ENCODE results near the gene MCM3. TPM values are rescaled to one million over a fixed set of nuclear protein-coding genes. Genes with fewer than 3 reads are reported as not detected.

Gene MCM3
- total RNA-seq, 1 experiment from 2014 or later: 276 TPM

DNA sequence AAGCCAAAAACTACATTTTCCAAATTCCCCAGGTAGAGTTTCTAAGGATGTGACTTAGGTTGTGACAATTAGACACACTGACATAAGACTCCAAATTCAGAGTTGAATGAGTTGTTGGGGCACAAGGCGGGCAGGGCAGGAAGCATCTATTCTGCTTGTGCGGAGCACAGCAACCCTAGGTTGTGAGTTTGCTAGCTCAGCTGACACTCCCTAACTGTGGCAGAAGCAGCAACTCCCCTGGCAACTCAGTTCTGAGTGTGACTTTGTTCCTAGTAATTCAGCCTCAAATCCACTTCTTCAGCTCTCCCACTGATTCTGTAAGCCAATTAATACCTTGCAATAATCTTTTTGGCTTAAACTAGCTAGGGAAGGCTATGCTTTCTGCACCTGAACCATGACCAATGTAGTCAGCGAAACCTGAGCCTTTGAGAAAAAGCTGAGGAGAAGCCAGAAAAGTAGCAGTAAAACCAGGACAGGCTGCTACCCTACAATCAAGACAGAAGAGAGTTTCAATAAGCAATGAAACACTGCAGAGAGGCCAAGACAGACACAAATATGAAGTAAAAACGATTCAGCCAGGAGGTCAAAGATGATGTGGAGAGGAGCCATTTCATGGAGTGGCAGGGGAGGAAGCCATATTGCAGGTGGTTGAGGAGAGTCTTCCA is 47.4 kb upstream of the MCM3 start:
- Mint-ChIP-seq H3K4me1 (peaks cover 24% of the 10 kb centered on the region), H3K9me3 (no peaks in the 10 kb centered on the region), H3K27ac (no peak overlapping the region), H3K27me3 (ENCODE audit: low read depth) (no peaks in the 10 kb centered on the region), H3K36me3 (no peaks in the 10 kb centered on the region), H3K4me3 (no peak overlapping the region)
- no peak for TF ChIP-seq CREB1 (CRISPR knock-in tag; IDR thresholded peaks at IDR 0.05)
- no peak for TF ChIP-seq SMAD3 (CRISPR knock-in tag; IDR thresholded peaks at IDR 0.05; ENCODE audit: borderline replicate concordance)
- ChIA-PET CTCF (interaction anchor here (1.1 kb wide), 1 partner anchor 68 kb away, joined by 3 read pairs; no protein-coding TSS in a partner anchor), POLR2A (no interaction called here)
- DNase-seq (ENCODE audit: low spot score) (no peak), ATAC-seq (no peak)

DNA sequence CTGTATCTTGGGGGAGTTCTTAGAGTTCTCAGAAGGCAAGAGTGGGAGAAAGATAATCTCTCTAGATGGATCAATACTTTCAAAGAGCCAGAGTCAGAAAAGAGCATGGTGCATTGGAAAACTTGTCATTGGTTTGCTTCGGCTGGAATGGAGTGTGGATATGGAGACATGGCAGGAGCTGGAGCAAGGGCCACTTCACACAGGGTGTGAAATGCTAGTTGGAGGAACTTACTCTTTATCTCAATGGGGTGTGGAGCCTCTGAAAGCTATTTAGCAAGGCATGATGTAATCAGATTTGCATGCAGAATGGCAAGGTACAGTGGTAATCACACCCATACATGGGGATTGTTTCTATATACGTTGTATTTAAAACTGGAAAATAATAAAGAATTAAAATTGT is 45.9 kb upstream of the MCM3 start:
- CTCF ChIA-PET: no interaction called here
- no peak for ATAC-seq

More for the DNA sequence above, 45.9 kb upstream of the MCM3 start:
- Mint-ChIP-seq H3K27me3 (ENCODE audit: low read depth) (no peaks in the 10 kb centered on the region; the same call in 1 of the 2 replicates), H3K27ac (no peak overlapping the region), H3K4me1 (peaks cover 38% of the 10 kb centered on the region), H3K4me3 (no peak overlapping the region), H3K9me3 (no peaks in the 10 kb centered on the region), H3K36me3 (no peaks in the 10 kb centered on the region)
- TF ChIP-seq FOXJ3 (CRISPR knock-in tag; IDR thresholded peaks at IDR 0.05; ENCODE audit: borderline replicate concordance): no peak
- TF ChIP-seq, protein P1, sequence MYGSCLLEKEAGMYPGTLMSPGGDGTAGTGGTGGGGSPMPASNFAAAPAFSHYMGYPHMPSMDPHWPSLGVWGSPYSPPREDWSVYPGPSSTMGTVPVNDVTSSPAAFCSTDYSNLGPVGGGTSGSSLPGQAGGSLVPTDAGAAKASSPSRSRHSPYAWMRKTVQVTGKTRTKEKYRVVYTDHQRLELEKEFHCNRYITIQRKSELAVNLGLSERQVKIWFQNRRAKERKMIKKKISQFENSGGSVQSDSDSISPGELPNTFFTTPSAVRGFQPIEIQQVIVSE (CRISPR knock-in tag; IDR thresholded peaks at IDR 0.05; ENCODE audit: borderline replicate concordance): no peak
- TF ChIP-seq JAZF1 (CRISPR knock-in tag; IDR thresholded peaks at IDR 0.05): no peak
- TF ChIP-seq, protein P2, sequence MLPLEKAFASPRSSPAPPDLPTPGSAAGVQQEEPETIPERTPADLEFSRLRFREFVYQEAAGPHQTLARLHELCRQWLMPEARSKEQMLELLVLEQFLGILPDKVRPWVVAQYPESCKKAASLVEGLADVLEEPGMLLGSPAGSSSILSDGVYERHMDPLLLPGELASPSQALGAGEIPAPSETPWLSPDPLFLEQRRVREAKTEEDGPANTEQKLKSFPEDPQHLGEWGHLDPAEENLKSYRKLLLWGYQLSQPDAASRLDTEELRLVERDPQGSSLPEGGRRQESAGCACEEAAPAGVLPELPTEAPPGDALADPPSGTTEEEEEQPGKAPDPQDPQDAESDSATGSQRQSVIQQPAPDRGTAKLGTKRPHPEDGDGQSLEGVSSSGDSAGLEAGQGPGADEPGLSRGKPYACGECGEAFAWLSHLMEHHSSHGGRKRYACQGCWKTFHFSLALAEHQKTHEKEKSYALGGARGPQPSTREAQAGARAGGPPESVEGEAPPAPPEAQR (CRISPR knock-in tag; IDR thresholded peaks at IDR 0.05): no peak
- no peak for TF ChIP-seq FOXP1 (CRISPR knock-in tag; IDR thresholded peaks at IDR 0.05; ENCODE audit: borderline replicate concordance)
- TF ChIP-seq, protein P3, sequence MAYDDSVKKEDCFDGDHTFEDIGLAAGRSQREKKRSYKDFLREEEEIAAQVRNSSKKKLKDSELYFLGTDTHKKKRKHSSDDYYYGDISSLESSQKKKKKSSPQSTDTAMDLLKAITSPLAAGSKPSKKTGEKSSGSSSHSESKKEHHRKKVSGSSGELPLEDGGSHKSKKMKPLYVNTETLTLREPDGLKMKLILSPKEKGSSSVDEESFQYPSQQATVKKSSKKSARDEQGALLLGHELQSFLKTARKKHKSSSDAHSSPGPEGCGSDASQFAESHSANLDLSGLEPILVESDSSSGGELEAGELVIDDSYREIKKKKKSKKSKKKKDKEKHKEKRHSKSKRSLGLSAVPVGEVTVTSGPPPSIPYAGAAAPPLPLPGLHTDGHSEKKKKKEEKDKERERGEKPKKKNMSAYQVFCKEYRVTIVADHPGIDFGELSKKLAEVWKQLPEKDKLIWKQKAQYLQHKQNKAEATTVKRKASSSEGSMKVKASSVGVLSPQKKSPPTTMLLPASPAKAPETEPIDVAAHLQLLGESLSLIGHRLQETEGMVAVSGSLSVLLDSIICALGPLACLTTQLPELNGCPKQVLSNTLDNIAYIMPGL (CRISPR knock-in tag; IDR thresholded peaks at IDR 0.05): no peak
- TF ChIP-seq, protein P4, sequence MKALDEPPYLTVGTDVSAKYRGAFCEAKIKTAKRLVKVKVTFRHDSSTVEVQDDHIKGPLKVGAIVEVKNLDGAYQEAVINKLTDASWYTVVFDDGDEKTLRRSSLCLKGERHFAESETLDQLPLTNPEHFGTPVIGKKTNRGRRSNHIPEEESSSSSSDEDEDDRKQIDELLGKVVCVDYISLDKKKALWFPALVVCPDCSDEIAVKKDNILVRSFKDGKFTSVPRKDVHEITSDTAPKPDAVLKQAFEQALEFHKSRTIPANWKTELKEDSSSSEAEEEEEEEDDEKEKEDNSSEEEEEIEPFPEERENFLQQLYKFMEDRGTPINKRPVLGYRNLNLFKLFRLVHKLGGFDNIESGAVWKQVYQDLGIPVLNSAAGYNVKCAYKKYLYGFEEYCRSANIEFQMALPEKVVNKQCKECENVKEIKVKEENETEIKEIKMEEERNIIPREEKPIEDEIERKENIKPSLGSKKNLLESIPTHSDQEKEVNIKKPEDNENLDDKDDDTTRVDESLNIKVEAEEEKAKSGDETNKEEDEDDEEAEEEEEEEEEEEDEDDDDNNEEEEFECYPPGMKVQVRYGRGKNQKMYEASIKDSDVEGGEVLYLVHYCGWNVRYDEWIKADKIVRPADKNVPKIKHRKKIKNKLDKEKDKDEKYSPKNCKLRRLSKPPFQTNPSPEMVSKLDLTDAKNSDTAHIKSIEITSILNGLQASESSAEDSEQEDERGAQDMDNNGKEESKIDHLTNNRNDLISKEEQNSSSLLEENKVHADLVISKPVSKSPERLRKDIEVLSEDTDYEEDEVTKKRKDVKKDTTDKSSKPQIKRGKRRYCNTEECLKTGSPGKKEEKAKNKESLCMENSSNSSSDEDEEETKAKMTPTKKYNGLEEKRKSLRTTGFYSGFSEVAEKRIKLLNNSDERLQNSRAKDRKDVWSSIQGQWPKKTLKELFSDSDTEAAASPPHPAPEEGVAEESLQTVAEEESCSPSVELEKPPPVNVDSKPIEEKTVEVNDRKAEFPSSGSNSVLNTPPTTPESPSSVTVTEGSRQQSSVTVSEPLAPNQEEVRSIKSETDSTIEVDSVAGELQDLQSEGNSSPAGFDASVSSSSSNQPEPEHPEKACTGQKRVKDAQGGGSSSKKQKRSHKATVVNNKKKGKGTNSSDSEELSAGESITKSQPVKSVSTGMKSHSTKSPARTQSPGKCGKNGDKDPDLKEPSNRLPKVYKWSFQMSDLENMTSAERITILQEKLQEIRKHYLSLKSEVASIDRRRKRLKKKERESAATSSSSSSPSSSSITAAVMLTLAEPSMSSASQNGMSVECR (CRISPR knock-in tag; IDR thresholded peaks at IDR 0.05; ENCODE audit: borderline replicate concordance): no peak
- no peak for TF ChIP-seq NR1H2 (CRISPR knock-in tag; IDR thresholded peaks at IDR 0.05)
- no peak for TF ChIP-seq HMGA2 (CRISPR knock-in tag; IDR thresholded peaks at IDR 0.05)
- TF ChIP-seq, protein P5, sequence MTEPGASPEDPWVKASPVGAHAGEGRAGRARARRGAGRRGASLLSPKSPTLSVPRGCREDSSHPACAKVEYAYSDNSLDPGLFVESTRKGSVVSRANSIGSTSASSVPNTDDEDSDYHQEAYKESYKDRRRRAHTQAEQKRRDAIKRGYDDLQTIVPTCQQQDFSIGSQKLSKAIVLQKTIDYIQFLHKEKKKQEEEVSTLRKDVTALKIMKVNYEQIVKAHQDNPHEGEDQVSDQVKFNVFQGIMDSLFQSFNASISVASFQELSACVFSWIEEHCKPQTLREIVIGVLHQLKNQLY (CRISPR knock-in tag; IDR thresholded peaks at IDR 0.05): no peak
- POLR2A ChIA-PET: interaction anchor here (0.9 kb wide), 1 partner anchor 32 kb away, joined by 5 read pairs; the partner anchor contains the start of gene PAQR8
- DNase-seq (ENCODE audit: low spot score): no peak

Data from WTC11 (cell line).